ENCODE measurements around the gene DNASE1L3.

GRCh38 chr3:58234516-58234931, 23.8 kb upstream of the DNASE1L3 start:
- TF ChIP-seq EZH2 (IDR thresholded peaks at IDR 0.05) (no peak), FOXP2 (optimal IDR thresholded peaks at IDR 0.05; ENCODE audit: control extremely low read depth, extremely low read length, insufficient read depth) (no peak)
